Gastroesophageal sphincter (tissue), 3 donors: ENCODE measurements around the gene LRBA.

Experiments used
- CTCF ChIP-seq, 4 experiments: fragments of 200-600 bp in 2 of 4; fragments of 450-650 bp in 2 of 4; sonication (generic) in 1 of 4; IDR thresholded peaks; one replicate each; pipeline ENCODE4 v1.5.1; 2017 to 2019; ENCODE audit warnings: antibody characterized with exemption in 4 of 4, mild to moderate bottlenecking in 2 of 4, moderate library complexity in 2 of 4
- POLR2A ChIP-seq, 2 donors: fragments of 450-650 bp; IDR thresholded peaks; one replicate each; pipeline ENCODE4 v1.6.1; 2017; ENCODE audit warnings: antibody characterized with exemption in 2 of 2, mild to moderate bottlenecking in 2 of 2, moderate library complexity in 1 of 2

GRCh38 chr4:150382028-150382427 is 633.1 kb downstream of the LRBA start:
- TF ChIP-seq CTCF (IDR thresholded peaks at IDR 0.05), result no peak
- no peak for TF ChIP-seq POLR2A (IDR thresholded peaks at IDR 0.05)
